Endometrium (tissue), 2 donors: ENCODE results near the gene APMAP.

ENCODE experiments used
- FAIRE-seq: peaks from 2 replicates; lab custom pipeline; 2012; peaks lifted over from hg19 to GRCh38; lab: Jason Lieb, UNC
- donor health status: control.
- donor health status: control.

Gene APMAP

GRCh38 chr20:24992487-24993205 is at the start of gene APMAP:
Gene APMAP (minus strand): TSS chr20:24992751. CDS start chr20:24992688, 63 bp downstream.
- FAIRE-seq: peak; percentile 70

GRCh38 chr20:25041813-25042530 is 49.4 kb upstream of the APMAP start:
- no peak for FAIRE-seq

- no peak for FAIRE-seq
These were observed 47.9 kb upstream of the APMAP start for GRCh38 chr20:25040438-25040831.

- no peak for FAIRE-seq
These were observed 47.3 kb upstream of the APMAP start for GRCh38 chr20:25039697-25040437.

- no peak for FAIRE-seq
These were observed 46.1 kb upstream of the APMAP start for GRCh38 chr20:25038591-25039015.

GRCh38 chr20:25038103-25038410 is 45.5 kb upstream of the APMAP start:
- no peak for FAIRE-seq

GRCh38 chr20:25037288-25038102 is 44.9 kb upstream of the APMAP start:
- no peak for FAIRE-seq

GRCh38 chr20:25036331-25036936 is 43.9 kb upstream of the APMAP start:
- no peak for FAIRE-seq

- FAIRE-seq: no peak
These were observed 43.4 kb upstream of the APMAP start for GRCh38 chr20:25035921-25036320.

GRCh38 chr20:25033924-25034300 is 41.4 kb upstream of the APMAP start:
- FAIRE-seq: no peak

- no peak for FAIRE-seq
These were observed 40.8 kb upstream of the APMAP start for GRCh38 chr20:25033265-25033923.

- no peak for FAIRE-seq
These were observed 40.1 kb upstream of the APMAP start for GRCh38 chr20:25032478-25033264.

GRCh38 chr20:25032065-25032477 is 39.5 kb upstream of the APMAP start:
- no peak for FAIRE-seq

GRCh38 chr20:25031241-25031640 is 38.7 kb upstream of the APMAP start:
- FAIRE-seq: no peak

- no peak for FAIRE-seq
These were observed 38.2 kb upstream of the APMAP start for GRCh38 chr20:25030649-25031207.

- FAIRE-seq: no peak
These were observed 37.6 kb upstream of the APMAP start for GRCh38 chr20:25030007-25030648.

GRCh38 chr20:25025986-25026605 is 33.5 kb upstream of the APMAP start:
- FAIRE-seq: no peak

GRCh38 chr20:25025091-25025861 is 32.7 kb upstream of the APMAP start:
- no peak for FAIRE-seq
